ENCODE results near the gene LIMK1.

The LIMK1 gene

GRCh38 chr7:74056096-74056915, 27.3 kb upstream of the LIMK1 start:
- DNase-seq: no peak

GRCh38 chr7:74057216-74057925, 26.2 kb upstream of the LIMK1 start:
- DNase-seq: no peak

- no peak for DNase-seq
Measured at GRCh38 chr7:74057987-74058386, 25.6 kb upstream of the LIMK1 start.

DNA sequence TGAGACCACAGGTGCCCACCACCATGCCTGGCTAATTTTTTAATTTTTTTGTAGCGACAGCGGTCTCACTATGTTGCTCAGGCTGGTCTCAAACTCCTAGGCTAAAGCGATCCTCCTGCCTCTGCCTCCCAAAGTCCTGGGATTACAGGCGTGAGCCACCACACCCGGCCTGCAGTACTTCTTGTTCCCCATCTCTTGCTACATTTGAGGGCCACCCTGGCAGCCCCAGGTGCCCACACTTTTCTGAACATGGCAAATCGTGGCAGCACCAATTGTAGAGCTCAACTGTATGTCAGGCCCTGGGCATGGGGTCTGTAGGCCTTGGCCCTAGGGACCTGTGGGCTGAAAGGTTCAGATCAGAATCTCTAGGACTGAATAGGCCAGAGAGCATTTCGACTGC, 25.1 kb upstream of the LIMK1 start:
- DNase-seq: no peak

- DNase-seq: no peak
Measured at GRCh38 chr7:74059037-74059436, 24.6 kb upstream of the LIMK1 start.

GRCh38 chr7:74059681-74060588, 23.7 kb upstream of the LIMK1 start:
- DNase-seq: peak; percentile 79

GRCh38 chr7:74061840-74062539, 21.6 kb upstream of the LIMK1 start:
- peak; percentile 72 for DNase-seq

- DNase-seq: no peak
Measured at GRCh38 chr7:74063223-74063641, 20.4 kb upstream of the LIMK1 start.

DNA sequence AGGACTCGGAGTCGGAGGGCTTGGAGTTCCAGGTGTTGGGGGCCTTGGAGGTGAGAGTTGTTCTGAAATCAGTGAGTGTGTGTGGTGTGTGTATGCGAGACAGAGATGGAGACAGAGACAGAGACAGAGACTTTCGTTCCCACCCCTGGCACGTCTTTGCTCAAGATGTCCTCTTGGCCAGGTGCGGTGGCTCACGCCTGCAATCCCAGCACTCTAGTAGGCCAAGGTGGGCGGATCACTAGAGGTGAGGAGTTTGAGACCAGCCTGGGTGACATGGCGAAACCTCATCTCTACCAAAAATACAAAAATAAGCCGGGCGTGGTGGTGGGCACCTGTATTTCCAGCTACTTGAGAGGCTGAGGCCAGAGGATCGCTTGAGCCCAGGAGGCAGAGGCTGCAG, 20.0 kb upstream of the LIMK1 start:
- no peak for DNase-seq

DNA sequence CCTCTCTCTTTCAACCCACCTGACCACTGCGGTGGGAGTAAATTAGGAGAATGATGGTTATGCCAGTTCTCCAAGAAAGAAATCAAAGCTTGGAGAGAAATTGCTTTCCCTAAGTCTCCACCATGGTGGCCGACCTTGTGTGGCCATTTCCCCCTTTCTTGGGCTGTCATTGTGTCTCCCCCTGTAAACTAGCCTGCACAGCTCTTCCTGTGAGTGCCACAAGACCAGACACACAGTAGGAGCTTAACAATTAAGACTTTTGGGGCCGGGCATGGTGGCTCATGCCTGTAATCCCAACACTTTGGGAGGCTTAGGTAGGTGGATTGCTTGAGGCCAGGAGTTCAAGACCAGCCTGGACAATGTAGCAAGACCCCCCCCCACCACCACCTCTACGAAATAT, 18.9 kb upstream of the LIMK1 start:
- no peak for DNase-seq

DNA sequence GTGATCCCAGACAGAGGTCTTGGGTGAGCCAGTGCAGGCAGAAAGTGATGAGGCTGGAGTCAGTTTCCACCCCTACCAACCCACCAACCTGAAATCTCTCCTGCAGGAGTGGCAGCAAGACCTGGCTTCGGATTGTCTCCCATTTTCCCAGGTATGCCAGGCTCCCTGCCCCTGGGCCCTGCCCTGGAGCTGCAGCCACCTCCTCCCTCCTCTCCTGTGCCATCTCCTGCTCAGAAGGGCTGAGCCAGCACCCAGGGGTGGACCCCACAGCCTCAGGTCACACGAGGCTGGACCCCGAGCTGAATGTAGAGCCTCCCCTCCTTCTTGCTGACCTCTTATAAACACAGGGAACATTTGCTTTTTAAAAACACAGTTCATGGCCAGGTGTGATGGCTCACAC, 17.0 kb upstream of the LIMK1 start:
- DNase-seq: no peak

GRCh38 chr7:74068378-74069085, 15.1 kb upstream of the LIMK1 start:
- DNase-seq: no peak

- no peak for DNase-seq
Measured at GRCh38 chr7:74069086-74069541, 14.5 kb upstream of the LIMK1 start.

DNA sequence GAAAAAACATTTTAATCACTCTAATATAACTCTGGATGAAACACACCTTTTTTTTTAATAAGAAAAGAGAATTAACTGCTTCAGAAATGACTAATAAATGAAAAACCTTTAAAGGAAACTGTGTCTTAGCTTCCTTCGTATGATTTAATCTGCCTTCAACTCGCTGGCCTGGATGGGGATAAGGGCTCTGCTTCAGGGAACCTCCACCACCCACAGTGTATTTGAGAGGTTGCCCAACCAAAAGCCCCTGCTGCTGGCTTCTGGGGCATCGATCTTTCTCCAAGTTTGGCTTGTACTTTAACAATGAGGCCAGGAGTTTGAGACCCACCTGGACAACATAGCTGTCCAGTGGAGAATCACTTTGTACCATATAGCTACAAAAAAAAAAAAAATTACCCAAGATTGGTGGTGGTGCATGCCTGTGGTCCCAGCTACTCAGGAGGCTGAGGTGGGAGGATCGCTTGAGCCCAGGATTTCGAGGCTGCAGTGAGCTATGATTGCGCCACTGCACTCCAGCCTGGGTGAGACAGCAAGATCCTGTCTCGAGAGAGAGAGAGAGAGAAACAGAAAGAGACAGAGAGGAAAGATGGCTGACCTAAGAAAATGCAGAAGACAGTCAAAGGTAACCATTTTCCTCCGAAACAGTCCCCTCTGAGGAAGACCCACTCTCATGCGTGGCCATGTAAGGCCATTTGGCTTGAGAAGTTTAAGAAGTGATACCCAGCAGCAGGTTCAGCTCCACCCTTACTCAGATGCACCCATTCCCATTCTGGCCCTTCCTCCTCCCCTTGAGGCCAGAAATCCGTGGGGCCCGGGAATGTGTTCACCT, 13.6 kb upstream of the LIMK1 start:
- no peak for DNase-seq

DNA sequence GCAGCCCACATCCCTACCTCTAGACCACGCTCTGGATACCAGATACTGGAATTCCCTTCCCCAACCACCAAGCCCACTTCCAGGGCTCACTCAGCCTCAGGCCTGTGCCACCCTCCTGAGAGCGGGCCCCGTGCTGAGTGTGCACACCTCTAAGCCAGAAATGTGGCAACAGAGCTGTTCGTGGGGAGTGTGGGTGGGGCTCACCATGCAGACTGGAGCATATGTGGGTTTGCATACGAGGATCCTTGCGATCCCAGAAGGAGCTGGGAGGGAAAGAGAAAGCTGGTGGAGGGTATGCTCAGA, 13.0 kb upstream of the LIMK1 start:
- no peak for DNase-seq

DNA sequence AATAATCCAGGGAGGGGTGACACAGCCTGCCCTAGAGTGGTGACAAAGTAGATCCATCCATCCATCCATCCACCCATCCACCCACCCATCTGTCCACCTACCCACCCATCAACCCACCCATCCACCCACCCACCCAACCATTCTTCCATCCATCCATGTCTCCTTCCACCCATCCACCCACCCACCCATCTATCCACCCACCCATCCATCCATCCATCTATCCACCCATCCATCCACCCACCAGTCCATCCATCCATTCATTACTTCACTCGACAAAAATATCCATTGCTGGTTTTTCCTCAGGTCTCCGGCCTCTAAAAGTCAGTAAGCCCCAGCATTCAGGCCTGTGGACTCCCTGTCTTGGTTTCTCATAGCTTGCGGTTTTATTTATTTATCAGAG, 12.5 kb upstream of the LIMK1 start:
- no peak for DNase-seq

- no peak for DNase-seq
Measured at GRCh38 chr7:74074770-74075169, 8.8 kb upstream of the LIMK1 start.

DNA sequence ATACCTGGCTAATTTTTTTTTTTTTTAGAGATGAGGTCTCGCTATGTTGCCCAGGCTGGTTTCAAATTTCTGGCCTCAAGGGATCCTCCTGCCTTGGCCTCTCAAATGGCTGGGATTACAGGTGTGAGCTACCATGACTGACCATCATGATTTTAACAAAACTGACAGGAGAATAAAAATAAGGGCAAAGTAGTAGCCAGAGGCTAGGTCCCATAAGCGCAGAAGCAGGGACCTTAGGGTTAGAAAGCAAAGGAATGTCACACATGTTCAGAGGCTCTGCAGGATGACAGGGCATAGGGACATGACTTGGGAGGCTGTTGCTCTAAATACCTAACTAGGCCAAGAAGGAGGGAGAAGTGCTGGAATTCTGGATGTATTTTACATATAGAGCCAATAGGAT, 5.1 kb upstream of the LIMK1 start:
- DNase-seq: no peak

GRCh38 chr7:74082770-74083116, 861 bp upstream of the LIMK1 start:
- DNase-seq: no peak

DNA sequence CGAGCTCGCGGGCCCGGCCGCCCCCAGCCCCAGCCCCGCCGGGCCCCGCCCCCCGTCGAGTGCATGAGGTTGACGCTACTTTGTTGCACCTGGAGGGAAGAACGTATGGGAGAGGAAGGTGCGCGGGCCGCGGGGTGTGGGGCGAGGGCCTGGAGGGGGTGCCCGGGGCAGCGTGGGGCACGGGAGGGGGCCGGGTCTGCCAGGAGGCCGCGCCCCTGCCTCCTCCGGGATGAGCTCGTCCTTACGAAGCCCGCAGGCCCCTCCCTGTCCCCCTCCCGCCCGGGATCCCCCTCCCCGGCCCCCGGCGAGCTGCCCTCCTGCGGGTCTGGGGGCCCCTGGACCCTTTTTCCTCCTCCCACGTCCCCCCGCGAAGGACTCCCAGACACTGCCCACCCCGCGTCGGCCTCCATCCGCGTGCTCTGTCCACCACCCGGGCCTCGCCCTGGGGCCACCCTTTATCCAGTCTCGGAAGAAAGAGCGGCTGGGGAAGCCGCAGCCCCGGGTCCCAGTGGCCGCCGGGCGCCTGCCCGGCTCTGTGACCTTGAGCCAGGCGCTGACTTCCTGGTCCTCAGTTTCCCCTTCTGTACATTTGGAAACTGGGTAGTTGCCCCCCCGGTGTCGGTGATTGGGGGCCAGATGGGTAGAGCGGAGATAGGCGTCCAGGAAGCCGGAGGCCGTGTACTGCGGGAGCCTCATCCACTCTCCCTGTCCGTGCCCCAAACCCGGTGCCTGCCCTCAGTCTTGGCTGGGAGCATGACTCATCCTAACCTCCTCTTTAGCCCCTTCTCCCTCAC, 521 bp downstream of the LIMK1 start:
- no peak for DNase-seq

All from NCI-H2029 (cell line).